Transverse colon (tissue), 4 donors: Measurements from ENCODE around the gene CYP3A7.

Source experiments
- EP300 ChIP-seq: sonication (generic); formaldehyde crosslinking; IDR thresholded peaks from one replicate; pipeline ENCODE4 v1.6.1; 2017; ENCODE audit warnings: antibody characterized with exemption, low read depth
- POLR2A ChIP-seq: fragments of 450-650 bp; IDR thresholded peaks from one replicate; pipeline ENCODE4 v1.6.1; 2016; ENCODE audit warnings: antibody characterized with exemption, mild to moderate bottlenecking, moderate library complexity
- POLR2AphosphoS5 ChIP-seq, 3 donors: sonication (generic); formaldehyde crosslinking; IDR thresholded peaks; one replicate each; pipeline ENCODE4 v1.6.1; 2016; ENCODE audit warnings: antibody characterized with exemption in 3 of 3
- TF ChIP-seq, protein P1 (sequence below), 5 experiments: fragments of 200-600 bp in 3 of 5; fragments of 450-650 bp in 2 of 5; sonication (generic) in 3 of 5; IDR thresholded peaks; 1 replicate in 2 of 5; 2 replicates in 3 of 5; pipeline ENCODE4 v1.5.1; 2016 to 2017; ENCODE audit warnings: antibody characterized with exemption in 5 of 5, inconsistent platforms in 3 of 5, mild to moderate bottlenecking in 2 of 5, moderate library complexity in 1 of 5

DNA sequence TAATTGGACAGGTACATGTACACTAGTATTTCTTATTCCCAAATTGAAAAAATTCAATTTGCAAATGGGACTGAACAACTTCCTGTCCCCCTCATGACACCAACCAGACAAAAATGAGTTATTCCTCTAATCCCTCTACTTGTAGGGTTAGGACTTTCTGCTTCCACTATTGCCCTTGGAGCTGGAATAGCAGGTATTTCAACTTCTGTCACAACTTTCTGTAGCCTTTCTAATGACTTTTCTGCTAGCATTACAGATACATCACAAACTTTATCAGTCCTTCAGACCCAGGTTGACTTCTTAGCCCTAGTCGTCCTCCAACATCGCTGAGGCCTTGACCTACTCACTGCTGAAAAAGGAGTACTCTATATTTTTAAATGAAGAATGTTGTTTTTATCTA lies 6.4 kb downstream of the CYP3A7 start:
- TF ChIP-seq EP300 = no peak
- TF ChIP-seq, protein P1, sequence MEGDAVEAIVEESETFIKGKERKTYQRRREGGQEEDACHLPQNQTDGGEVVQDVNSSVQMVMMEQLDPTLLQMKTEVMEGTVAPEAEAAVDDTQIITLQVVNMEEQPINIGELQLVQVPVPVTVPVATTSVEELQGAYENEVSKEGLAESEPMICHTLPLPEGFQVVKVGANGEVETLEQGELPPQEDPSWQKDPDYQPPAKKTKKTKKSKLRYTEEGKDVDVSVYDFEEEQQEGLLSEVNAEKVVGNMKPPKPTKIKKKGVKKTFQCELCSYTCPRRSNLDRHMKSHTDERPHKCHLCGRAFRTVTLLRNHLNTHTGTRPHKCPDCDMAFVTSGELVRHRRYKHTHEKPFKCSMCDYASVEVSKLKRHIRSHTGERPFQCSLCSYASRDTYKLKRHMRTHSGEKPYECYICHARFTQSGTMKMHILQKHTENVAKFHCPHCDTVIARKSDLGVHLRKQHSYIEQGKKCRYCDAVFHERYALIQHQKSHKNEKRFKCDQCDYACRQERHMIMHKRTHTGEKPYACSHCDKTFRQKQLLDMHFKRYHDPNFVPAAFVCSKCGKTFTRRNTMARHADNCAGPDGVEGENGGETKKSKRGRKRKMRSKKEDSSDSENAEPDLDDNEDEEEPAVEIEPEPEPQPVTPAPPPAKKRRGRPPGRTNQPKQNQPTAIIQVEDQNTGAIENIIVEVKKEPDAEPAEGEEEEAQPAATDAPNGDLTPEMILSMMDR (IDR thresholded peaks at IDR 0.05) = no peak
- TF ChIP-seq POLR2AphosphoS5 (IDR thresholded peaks at IDR 0.05) = no peak
- TF ChIP-seq POLR2A = no peak
